B cell (primary cell): ENCODE results near the gene ARAP1.

Experiments used
- EZH2 ChIP-seq: IDR thresholded peaks from 2 replicates; pipeline ENCODE4 v1.6.1; 2012; ENCODE audit warnings: borderline replicate concordance, low read depth, mild to moderate bottlenecking, moderate library complexity, low read length; ENCODE audit not compliant: insufficient read depth, poor library complexity, severe bottlenecking
- TF ChIP-seq, protein P1 (sequence below): fragments of 200-600 bp; IDR thresholded peaks from one replicate; pipeline ENCODE4 v1.8.0; 2022; ENCODE audit warnings: antibody characterized with exemption, mild to moderate bottlenecking

DNA sequence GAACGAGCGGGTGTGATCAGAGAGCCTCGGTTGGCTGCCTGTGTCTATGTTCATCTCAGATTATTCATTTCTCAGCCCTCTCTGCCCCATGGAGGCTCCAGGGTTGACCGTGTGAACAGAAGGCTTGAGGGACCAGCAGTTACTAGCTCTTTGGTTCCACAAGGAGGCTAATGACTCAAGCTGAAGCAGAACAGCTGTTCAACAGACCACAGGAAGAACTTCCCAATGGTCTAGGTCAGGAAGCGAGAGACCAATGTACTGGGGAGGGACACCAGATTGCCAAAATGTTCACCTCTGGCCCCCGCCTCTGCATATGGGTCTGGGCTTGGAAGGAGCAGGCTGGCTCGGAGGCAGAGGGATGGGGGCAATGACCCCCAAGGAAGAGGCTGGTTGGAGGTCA lies 63.3 kb downstream of the ARAP1 start:
- TF ChIP-seq, protein P1, sequence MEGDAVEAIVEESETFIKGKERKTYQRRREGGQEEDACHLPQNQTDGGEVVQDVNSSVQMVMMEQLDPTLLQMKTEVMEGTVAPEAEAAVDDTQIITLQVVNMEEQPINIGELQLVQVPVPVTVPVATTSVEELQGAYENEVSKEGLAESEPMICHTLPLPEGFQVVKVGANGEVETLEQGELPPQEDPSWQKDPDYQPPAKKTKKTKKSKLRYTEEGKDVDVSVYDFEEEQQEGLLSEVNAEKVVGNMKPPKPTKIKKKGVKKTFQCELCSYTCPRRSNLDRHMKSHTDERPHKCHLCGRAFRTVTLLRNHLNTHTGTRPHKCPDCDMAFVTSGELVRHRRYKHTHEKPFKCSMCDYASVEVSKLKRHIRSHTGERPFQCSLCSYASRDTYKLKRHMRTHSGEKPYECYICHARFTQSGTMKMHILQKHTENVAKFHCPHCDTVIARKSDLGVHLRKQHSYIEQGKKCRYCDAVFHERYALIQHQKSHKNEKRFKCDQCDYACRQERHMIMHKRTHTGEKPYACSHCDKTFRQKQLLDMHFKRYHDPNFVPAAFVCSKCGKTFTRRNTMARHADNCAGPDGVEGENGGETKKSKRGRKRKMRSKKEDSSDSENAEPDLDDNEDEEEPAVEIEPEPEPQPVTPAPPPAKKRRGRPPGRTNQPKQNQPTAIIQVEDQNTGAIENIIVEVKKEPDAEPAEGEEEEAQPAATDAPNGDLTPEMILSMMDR = no peak
- TF ChIP-seq EZH2 = no peak
